Stimulated activated CD4-positive, alpha-beta T cell treated with anti-CD3 and anti-CD28 coated beads, Interleukin-4, amount 100 ng/mL, for 48 hours (primary cell): ENCODE data around the gene PNPLA3.

Experiments used
- DNase-seq, 2 donors: peaks; one replicate each; pipeline ENCODE4 v3.0.0-alpha.2; 2020; ENCODE audit warnings: low read depth in 2 of 2

Gene PNPLA3, protein sequence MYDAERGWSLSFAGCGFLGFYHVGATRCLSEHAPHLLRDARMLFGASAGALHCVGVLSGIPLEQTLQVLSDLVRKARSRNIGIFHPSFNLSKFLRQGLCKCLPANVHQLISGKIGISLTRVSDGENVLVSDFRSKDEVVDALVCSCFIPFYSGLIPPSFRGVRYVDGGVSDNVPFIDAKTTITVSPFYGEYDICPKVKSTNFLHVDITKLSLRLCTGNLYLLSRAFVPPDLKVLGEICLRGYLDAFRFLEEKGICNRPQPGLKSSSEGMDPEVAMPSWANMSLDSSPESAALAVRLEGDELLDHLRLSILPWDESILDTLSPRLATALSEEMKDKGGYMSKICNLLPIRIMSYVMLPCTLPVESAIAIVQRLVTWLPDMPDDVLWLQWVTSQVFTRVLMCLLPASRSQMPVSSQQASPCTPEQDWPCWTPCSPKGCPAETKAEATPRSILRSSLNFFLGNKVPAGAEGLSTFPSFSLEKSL

DNA sequence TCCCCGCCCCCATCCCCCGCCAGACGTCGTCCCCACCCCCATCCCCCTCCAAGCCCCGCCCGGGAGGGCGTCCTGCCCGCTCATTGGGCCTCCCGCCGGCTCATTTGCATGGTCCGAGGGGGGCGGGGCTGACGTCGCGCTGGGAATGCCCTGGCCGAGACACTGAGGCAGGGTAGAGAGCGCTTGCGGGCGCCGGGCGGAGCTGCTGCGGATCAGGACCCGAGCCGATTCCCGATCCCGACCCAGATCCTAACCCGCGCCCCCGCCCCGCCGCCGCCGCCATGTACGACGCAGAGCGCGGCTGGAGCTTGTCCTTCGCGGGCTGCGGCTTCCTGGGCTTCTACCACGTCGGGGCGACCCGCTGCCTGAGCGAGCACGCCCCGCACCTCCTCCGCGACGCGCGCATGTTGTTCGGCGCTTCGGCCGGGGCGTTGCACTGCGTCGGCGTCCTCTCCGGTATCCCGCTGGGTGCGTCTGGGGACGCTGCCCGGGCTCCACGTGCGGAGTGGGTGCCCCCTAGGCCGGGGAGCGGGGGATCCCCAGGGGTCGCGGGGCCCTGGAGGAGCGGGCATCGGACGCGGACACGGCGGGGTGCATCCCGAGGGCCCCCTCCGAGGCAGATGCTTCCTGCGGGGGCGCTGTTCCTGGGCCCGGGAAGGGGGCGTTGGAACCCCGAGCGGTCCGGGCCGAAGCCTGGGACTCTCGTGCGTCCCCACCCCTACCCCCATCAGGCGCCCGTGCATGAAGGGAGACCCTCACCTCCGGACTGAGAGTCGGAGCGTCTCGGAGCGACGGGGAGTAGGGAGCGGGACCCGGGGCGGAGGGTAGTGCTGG lies at the start of gene PNPLA3:
TSS of gene PNPLA3 (plus strand) at position 175 of the 834 bp plus-strand sequence. CDS start at position 282, 107 bp downstream.
- DNase-seq, result peak; percentile 72 to 74

DNA sequence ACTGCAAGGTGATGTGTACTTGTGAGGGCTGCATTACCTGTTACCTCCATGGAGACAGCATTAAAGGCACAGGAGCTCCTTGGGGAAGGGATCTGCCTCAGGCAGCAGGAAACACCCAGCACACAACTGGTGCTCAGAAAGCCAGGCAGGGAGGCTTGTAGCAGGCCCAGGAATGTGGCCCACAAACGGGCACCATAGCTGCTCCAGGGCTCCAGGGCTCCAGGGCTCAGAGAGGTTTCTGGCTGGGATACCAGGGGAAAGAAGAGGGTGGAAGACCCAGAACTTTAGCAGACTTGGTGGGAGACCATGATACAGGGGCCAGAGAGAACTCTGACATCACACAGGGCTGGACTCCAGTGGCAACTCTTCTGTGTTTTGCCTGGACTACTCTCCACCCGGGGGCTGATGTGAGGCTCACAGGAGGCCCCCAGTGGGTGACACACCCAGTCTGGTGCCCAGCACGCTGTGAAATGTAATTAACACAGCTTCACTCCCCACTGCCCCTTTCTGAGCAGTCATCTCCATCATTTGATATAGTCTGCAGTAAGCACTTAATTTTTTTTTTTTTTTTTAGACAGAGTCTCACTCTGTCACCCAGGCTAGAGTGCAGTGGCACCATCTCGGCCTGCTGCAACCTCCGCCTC lies 46.6 kb upstream of the PNPLA3 start:
- DNase-seq, result no peak

DNA sequence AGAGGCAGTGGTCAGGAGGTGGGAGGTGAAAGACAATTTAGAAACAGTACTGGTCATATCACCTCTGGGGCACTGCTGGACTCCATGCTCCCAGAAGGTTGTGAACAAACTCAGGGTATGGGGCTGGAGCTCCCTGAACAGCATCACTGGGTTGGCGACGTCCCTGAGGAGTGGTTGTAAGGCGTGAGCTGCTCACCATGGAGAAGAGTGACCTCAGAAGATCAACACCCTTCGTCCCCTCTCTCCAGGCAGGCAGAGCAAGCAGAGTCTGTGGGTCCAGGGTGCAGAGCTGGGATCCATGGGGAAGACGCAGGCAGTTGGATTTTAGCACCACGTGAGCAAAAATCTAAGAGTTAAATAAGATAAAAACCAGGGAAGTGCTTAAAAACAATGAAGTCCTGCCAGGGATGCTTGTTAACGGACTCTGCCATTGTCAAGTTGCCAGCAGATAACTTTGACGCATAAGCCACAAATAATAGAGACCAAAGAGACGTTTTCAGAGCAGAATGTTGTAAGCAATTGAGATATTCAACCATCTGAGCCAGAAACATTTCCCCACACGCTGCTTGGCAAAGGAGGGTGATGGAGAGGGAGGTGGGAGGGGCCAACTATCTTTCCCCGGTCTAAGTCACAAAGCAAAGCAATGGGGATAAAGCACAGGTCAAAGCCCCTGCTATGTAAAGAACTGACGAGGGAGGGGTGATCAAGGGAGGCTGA lies 45.4 kb upstream of the PNPLA3 start:
- DNase-seq, result no peak

DNA sequence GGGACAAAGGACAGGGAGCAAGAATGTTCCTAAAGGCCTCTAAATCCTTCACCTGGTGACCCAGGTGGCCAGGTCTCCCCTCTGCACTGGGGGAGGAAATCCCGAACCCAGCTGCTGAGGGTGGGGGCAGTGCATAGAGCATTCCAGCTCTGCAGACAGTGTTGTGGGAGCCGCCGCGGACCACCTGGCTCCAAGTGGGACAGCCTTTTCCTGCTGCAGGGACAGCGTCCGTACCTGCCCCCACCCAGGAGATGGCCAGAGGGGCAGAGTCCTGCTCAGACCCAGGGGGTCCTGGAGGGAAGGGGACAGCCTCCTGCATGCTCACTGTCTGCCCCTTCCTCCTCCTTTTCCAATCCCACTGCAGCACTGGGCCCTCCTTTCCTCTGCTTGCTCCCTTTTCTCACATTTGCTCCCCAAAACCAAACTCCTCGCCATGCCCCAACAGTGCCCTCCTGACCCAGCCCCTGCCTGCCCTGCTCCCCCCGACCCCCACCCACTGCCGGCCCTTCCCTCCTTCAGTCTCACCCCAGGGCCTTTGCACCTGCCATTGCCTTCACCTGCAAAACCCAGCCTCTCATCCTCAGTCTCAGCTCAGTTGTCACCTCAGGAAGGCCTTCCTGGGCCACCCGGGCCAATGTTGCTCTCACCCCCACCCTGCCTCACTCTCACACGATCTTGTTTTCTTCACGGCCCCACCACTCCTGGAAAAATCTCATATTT lies 44.6 kb upstream of the PNPLA3 start:
- no peak for DNase-seq

DNA sequence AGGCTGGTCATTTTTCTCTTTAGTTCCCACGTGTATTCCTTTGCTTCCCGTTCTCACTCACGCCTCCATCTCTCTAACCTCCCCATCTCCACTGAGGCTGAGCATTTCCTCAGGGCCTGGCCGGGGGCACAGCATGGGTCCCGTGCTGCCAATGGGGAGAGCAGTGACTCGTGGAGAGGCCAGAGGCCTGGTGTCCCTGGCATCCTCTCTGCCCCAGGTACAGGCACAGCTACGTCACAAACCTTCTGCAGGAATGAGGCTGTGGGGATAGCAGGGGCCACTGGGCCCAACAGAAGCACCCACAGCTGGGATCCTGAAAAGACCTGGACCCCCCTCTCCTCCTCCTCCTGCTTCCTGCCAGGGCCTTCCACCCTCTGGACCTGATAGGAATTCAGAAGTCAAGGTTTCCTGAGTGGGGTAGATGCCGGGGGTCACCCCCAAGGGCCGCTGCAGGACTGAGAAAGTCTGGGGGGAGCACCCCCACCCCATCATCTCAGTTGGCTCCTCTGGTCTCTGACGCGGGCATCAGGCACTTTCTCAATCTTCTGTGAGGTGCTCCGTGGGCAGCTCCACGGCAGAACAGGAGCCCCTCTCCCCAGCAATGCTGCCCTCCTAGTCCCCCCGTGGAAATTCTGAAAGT lies 43.6 kb upstream of the PNPLA3 start:
- DNase-seq, result no peak

DNA sequence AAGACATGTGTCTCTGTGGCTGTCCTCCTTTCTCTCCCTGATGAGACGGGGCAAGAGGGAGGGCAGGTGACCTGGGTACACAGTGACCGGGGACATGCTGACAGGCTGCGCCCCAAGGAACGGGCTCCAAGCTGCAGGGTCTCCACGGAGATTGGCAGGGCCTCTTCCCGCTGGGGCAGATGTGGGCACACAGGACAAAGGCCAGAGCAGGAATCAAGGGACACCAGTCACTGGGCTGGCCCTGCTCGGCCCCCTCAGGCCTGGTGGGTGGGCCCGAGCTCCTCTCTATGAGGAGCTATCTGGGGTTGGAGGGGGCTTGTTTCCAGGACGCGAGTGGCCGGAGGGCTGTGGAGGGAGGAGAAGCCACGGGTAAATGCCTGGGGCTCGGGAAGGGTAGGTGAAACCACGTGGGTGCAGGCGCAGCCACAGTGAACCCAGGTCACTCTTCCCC lies 43.0 kb upstream of the PNPLA3 start:
- no peak for DNase-seq

DNA sequence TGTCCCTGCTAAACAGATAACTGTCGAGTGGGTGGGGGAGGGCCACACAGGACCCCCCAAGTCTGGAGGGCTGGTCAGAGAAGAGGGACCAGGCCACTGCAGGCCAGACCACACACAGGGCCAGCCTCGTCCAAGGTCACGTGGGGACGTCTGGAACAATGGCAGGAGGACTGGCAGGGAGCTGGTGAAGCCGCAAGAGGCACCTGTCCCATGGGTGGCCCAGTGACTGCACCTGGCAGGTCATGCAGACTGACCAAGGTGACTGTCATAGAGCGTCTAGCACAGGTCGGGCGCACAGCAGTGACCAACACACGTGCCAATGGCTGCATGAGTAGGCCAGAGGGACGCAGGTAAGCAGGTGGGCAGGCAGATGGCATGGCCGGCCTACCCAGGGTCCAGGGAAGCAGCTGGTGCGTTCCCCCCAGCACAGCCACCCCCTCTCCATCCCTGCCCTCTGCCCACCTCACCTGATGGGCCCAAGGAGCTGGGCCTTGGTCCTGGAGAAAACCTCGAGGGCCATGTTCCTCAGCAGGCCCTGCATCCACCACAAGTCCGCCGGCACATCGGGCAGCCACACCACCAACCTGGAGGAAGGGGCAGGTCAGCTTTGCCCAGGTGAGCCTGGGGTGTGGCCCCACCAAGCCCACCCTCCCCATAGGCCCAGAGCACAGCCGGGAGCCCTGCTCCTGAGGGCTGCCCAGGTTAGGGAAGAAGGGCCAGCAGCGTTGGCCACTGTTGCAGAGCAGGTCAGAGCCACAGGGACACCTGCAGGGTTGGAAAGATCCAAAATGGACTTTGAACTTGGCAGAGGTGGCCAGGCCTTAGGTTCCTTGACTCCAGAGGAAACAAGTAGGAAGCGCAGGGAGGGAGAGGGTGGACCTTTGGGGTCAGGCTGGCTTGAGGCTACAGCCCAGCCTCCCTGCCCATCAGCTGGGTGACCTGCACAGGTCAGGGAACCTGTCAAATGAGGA lies 42.2 kb upstream of the PNPLA3 start:
- DNase-seq, result no peak

DNA sequence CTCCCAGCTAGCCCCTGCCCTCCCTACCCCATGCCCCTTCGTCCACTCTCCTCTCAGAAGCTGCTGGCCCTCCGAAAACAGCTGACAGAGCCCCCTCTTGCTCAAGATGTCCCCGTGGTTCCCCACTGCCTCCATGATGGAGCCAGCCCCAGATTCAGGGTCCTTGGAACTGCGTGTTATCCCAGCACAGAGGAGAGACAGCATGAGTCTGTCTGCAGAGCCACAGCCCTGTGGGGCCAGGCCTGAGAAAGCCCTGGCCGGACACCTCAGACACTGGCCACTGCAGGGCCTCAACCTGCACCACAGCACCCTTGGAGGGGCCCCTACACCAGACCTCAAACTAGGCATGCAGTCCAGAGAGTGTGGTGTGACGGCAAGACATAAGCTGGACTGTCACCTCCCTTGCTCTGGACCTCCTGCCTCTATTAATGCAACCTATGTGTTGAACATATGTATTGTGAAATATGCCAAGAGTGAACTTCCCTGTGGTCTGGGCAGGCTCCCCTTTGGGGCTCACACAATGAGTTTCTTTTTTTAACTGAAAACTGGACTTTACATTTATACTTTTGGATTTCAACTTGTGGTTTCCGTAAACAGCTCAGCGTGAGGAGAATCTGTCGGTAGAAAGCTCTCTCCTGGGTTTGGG lies 41.4 kb upstream of the PNPLA3 start:
- no peak for DNase-seq

DNA sequence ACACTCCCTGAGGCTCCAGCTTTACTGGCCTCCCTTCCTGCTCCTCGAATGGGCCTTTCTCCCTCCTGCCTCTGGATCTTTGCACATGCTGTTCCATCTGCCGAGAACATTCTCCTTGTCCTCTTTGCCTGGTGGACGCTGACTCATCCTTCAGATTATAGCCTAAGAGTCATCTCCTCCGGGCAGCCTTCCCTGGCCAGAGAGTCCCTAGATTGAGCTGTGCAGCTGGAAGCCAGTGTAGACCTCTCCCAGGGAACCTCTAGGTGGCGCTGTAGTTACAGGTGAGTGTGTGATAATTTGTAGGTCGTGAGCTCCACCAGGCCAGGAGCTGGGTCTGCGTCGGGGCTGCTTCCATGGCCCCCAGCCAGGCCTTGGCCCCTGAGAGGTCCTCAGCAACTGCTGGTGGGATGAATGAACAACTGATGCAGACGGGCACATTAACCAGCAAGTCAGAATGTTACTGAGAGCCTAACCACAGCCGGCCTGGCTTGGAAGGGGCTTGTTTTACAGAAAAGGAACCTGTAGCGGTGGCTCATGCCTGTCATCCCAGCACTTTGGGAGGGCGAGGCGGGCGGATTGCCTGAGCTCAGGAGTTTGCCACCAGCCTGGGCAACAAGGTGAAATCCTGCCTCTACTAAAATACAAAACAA lies 40.5 kb upstream of the PNPLA3 start:
- peak; percentile 46 for DNase-seq

DNA sequence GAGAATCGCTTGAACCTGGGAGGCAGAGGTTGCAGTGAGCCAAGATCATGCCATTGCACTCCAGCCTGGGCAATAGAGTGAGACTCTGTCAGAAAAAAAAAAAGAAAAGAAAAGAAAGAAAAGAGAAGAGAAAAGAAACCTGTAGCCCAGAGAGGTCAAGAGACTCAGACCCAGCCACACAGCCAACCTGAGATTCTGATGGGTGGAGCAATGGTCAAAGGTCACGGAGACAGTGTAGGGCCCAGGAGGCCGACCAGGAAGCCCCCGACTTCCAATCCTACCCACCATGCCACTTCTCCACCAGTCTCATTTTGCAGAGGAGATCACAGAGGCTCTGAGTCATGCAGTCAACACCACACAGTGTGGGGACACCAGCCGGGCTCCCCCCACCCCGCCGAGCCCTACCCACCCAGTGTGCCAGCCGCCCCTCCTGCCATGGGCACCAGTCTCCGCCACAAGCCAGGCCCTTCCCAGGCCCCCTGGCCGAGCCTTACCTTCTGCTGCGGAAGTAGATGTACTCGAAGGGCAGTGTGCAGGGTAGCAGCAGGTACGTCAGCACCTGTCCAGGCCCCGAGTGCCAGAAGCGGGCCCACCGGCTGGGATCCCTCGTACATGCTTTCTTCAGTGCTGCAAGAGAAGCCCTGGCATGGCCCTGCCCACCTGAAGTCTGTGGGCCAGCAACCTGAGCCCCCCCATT lies 39.7 kb upstream of the PNPLA3 start:
- no peak for DNase-seq

DNA sequence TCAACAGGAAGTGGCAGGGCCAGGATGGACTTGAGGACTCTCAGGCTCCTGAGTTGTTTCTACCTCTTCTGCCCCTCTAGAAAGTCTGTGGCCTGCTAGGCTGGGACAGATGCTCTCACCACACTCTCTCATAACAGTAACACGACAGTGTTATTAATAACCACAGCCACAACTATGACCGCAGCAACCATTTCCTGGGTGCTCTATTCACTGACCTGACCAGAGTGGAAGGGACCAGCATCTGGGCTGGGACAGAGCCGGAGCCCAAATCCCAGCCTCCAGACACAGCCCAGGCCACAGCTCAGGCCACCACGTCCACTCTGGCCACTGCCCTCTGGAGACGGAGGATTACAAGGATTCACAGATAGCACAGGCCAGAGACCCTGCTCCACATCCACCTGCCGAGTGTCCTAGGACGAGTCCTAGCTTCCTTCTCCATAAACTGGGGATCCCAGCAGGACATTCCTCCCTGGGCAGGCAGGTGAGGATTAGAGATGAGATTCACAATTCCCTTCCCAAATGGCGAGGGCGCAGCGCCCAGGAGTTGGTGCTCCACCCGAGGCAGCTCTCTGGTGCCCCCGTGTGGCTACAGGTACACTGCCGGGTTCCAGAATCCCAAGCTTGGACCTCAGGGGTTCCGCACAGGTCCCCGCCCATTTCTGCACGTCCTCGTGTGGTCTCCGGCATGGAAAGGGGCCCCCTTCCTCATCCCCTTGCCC lies 38.8 kb upstream of the PNPLA3 start:
- DNase-seq, result peak; percentile 49 to 62

DNA sequence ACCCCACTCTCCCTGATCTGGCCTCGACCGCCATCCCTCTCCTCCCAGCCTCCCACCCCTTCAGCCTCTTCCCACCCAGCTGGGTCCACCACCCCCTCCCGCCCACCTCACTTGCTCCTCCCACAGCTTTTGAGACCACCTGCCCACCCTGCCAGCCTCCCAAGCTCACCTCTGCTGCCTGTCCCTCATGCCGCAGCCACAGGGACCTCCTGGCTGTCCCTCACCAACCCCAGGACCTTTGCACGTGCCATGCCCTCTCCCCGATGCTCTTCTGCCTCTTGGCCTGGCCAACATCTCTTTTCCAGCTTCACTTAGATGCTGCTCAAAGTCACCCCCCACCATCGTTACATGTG lies 38.3 kb upstream of the PNPLA3 start:
- DNase-seq, result no peak

DNA sequence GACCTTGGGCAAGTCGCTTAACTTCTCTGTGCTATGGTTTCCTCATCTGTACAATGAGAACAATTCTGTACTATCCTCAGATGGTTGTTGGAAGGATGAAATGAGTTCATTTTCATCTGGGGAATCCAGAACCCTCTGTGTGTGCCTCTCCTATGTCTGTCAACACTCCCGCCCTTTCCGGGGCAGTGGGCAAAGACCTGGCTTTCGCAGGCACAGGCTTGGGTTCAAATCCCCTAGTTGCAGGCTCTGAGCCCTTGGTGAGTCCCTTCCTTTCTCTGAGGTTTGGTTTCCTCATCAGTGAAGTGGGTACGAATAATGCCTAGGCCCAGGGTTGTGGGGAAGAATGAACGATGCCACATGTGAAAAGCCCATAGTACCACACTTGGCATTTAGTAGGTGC lies 37.8 kb upstream of the PNPLA3 start:
- DNase-seq, result no peak

DNA sequence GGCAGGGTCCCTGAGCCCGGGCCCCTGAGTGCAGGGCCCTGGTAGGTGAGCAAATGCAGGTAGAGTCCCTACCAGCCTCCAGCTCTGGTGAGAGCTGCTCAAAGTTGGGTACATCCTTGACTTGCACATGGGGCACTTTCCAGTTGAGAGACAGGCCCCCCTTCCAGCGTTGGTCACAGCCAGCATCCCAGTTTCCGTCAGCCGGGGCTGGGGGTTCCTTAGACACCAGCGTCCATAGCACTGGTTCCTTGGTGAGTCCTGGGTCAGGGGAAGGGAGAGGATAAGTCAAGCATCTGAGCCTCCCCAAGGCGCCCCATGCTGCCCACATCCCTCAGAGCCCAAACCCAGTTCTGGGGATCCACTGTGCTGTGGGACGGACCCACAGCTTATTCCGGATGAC lies 37.4 kb upstream of the PNPLA3 start:
- DNase-seq, result no peak

DNA sequence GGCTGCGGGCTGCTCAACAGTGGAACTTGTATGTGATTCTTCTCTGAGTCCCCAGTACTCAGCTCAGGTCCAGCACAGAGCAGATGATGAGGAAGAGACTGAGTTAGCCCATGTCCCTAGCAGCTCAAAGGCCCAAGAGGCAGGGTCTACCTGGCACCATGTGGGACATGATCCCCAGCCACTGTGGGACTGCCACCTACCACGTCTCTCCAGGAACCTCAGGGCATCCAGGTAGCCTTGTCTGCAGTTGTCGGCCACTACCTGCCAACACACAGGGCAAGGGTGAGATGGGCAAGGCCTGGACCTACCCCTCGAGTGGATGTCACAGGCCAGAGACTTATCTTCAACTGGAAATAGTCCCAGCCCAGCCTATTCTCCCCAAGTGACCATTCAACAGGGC lies 36.2 kb upstream of the PNPLA3 start:
- no peak for DNase-seq

DNA sequence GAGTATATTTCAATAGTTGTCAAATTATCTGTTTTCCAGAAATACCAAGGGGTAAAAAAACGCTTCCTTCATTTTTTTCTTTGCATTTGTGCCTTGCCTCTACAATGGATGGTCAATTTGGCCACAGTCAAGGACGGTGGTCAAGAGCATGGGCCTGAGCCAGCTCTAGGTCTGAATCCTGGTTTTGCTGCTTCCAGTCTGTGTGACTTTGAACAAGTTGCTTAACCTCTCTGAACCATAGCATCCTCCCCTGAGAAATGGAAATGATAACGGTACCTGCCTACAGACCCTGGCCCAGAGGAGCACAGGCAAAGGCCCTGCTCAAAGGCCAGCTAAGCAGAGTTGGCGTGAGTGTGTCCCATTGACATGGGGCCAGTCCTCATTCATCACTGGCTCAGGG lies 34.9 kb upstream of the PNPLA3 start:
- DNase-seq, result no peak
